Measurements from ENCODE around the gene TRAPPC2L.
"Not testable (repeated sequence)": the region's sequence is repeated elsewhere in the genome, so short reads cannot be mapped to it uniquely, and the experiment has no call there.

Gene TRAPPC2L

DNA sequence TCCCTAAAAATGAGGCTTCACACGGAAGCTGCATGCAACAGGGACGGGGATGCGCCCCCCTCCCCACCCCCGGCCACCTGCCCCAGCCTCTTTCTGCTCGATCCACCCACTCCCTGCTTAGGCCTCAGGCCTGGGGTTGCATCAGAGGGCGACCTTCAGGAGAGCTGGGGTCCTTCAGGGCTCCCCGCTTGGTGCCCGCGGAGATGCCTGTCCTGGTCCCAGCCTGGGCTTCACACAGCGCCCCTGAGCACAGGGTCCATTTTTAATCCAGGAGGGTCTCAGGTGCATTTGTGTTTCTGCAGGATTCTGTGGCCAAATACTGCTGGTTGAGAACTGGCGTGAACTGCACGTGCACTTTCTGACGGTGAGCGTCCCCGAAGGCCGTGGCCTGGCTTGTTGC is 37.8 kb upstream of the TRAPPC2L start:
- ATAC-seq, result no peak

DNA sequence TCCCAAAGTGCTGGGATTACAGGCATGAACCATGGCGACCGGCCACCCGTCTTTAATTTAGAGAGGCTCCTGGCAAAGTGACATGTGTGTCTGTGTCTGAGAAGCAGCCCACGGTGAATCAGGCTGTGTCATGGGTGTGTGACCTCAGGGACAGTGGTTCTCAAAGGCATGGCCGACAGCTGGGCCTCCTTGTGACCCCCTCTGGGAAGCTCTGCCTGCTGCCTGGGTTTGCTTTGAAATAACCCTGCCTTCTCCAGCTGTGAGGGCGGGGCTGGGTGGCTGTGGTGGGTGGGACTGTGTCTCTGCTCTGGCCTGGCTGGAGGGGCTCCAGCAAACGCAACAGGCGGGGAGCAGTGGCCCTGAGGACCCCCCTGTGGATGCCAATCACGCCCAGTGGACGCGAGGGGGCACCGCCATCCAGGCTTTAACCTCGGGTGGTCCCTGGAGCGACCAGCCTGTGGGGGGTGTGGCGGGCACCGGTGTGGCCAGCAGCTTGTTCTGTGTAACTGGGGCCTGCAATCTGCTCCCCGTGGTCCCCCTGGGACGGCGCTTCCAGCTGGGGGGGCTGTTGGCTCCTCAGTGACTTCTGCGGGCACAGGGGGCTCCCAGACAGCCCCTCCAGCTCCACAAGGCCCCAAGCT is 36.4 kb upstream of the TRAPPC2L start:
- no peak for ATAC-seq

DNA sequence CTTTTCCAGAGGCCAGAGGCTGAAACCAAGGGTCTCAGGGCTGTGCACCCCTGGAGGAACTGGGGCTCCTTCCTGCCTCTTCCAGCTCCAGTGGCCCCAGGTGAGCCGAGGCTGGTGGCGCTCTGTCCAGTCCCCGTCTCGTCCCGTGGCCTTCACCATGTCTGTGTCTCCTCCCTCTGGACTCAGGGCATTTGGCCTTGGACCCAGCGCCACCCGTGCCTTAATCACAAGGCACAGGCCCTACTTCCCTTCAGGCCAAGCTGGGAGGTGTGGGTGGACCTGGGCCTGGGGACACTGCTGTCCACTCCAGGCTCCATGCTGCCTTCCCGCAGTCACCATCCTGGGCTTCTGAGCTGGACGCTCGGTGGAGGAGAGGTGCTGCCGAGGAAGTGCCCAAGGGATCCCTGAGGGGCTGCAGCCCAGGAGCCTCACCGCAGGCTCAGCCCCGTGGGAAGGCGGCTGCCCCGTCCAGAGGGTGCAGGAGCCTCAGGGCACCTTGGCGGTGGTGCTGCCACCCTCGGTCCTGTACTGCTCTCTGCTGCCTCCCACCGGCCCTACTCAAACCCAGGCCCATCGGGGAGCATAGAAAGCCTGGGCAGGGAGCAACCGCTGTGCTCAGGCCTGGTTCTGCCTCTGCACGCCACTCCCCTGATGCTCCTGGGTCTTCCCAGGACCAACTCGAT is 35.6 kb upstream of the TRAPPC2L start:
- ATAC-seq, result no peak

DNA sequence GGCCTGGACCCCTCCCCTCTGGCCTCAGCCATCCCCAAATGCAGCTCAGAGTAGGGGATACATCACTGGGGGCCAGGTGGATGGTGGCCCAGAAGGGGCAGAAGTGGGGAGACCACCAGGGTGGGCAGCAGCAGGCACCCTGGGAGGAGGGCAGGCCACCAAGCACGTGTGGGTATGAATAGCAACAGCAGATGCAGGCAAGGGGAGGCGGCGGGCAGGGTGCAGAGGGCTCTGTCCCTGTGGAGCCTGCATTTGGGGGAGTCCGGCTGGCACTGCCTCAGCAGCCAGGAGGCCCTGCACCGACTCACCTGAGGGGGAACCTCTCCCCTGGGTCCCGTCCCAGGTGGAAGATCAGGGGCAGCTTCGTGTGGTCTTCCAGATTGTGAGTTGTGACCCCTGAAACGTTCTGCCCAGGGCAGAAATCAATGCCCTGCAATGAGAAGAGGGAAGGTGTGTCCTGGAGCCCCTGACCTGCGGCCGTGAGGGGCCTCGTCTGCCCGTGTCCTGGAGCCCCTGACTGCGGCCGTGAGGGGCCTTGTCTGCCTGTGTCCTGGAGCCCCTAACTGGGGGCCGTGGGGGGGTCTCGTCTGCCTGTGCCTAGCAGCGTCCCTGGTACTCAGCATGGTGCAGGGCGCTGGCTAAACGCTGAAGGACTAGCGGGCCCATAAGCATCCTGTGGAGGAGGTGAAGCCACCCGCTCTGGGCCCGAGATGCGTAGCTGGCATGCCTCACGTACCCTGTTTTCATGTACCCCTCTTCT is 34.5 kb upstream of the TRAPPC2L start:
- ATAC-seq, result no peak

DNA sequence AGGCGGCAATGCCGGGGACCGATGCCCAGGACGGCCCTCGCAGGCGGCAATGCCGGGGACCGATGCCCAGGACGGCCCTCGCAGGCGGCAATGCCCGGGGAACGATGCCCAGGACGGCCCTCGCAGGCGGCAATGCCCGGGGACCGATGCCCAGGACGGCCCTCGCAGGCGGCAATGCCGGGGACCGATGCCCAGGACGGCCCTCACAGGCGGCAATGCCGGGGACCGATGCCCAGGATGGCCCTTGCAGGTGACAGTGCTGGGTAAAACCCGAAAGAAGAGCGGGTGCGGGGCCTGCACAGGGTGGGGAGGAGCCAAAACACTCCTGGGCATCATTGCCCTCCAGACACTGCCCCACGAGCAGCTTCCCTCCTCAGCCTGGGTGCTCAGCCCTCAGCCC is 33.3 kb upstream of the TRAPPC2L start:
- not testable (repeated sequence) for ATAC-seq

DNA sequence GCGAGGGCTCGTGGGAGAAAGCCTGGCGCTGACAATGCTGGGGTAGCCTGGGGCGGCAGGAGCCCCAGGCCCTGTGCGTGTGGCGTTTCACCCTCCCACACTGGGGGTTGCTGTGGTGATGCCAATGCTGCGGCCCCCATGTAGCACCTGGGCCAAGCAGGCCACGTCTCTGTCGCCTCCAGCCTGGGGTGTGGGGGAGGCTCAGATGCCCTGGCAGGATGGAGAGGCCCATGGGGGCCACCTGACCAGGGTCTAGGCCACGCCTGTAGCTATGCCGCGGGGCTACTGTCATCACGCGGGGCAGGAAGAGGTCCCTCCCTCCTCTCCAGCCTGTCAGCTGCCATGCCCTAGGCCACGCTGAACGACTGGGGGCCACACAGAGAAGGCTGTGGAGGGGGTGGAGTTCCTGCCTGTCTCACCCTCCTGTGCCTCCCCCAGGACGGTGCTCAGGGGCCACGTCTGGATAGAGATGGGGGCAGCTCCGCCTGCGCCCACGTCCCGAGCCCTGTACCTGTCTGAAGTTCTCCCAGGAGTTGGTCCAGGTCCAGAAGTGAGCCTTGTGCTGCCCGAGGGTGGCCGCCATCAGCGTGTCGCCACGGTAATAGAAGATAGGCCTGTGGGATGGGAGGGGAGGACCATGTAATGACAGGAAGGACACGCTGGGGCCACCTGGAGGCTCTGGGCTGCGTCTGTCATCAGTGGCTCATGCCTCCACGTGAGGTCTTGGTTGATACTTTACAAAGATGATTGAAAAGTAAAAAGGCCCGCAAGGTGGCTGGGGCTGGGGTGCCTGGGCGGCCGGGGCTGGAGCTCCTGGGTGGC is 32.5 kb upstream of the TRAPPC2L start:
- no peak for ATAC-seq

DNA sequence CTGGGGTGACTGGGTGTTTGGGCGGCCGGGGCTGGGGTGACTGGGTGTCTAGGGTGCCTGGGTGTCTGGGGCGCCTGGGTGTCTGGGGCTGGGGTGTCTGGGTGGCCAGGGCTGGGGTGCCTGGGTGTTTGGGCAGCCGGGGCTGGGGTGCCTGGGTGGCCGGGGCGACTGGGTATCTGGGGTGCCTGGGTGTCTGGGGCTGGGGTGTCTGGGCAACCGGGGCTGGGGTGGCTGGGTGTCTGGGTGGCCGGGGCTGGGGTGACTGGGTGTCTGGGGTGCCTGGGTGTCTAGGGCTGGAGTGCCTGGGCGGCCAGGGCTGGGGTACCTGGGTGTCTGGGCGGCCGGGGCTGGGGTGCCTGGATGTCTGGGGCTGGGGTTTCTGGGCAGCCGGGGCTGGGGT is 31.8 kb upstream of the TRAPPC2L start:
- no peak for ATAC-seq

DNA sequence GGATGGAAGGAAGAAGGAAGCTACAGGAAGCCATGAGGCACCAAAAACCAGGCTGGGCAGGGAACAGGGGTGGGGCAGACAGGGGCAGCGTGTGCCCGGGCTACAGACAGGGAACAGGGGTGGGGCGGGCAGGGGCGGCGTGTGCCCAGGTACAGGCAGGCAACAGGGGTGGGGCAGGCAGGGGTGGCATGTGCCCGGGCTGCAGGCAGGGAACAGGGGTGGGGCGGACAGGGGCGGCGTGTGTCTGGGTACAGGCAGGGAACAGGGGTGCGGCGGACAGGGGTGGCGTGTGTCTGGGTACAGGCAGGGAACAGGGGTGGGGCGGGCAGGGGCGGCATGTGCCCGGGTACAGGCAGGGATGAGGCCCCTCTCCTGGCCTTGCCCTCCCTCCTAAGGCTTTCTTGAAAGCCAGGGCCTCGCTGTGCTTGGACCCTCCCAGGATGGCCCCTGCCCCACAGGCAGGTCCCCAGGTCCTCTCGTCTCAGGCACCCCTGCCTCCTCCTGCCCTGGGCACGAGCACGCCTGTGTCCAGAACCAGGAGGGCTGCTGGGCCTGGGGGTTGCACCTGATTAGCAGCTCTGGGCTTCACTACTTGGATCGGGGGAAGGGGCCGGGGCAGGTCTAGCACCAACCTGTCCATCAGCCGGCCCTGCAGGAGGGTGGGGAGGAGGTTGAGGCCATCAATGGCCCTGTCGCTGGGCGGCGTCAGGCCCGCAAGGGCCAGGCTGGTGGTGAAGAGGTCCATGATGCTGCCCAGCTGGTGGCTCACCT is 30.7 kb upstream of the TRAPPC2L start:
- no peak for ATAC-seq

DNA sequence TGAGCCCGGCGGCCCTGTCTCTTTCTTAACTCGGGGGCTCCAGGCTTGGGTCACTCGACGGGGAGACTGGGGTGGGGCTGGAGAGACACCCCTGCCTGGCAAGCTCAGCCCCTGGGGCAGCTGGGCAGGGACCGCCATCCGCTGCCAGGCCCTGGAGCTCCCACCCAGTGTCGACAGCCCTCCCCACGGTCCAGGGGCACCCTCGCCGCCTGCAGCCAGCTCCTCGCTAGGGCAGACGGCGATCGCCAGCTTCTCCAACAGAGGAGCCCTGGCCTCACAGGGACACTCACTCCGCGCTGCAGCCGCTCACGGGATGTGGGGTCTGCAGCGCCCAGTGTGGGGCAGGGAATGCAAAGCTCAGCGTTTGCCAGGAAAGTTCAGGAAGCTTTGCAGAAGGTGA is 29.2 kb upstream of the TRAPPC2L start:
- no peak for ATAC-seq

DNA sequence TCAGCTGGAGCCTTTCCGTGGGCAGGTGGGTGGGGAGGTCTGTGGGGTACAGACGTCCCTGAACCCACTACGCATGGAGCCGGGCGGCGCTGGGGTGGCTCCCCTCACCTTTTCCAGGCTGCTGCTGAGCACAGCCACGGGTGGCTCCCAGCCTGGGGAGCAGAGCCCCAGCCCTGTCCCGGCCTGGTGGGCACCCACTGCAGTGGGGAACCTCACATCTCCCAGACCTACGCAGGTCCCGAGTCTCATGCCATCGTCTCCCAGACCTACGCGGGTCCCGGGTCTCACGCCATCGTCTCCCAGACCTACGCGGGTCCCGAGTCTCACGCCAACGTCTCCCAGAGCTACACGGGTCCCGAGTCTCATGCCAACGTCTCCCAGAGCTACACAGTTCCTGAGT is 28.2 kb upstream of the TRAPPC2L start:
- ATAC-seq, result no peak

DNA sequence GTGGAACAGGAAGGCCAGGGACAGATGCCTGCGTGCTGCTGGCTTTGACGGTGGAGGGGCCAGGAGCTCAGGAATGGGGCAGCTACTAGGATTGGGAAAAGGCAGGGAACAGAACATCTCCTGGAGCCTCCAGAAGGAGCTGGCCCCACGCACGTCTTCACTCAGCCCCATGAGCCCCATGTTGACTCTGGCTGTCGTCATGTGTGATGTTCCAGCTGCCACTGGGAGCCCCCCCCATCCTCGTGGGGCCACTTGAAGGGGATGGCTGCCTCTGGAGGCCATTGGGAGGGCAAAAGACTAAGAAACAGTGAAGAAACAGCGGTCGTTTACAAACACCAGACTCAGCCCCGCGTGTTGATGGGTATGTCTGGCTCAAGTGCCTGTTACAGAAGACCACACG is 26.7 kb upstream of the TRAPPC2L start:
- no peak for ATAC-seq

DNA sequence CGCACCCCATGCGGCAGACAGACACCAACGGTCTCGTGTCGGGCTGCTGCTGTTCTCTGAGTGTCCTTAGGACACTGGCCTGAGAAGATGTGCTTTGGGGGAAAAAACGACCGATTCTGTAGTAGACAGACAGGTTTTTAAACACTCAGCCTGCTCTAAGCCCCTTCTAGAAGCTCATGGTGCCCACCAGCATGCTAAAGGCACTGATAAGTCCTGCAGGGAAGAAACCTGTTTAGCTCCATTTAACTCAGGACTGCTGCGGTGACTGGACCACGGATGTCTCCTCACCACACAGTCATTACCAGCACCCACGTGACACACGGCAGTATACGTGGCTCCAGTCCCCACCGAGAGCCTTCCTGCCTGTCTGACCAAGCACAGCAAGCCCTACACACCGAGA is 26.1 kb upstream of the TRAPPC2L start:
- ATAC-seq, result no peak

DNA sequence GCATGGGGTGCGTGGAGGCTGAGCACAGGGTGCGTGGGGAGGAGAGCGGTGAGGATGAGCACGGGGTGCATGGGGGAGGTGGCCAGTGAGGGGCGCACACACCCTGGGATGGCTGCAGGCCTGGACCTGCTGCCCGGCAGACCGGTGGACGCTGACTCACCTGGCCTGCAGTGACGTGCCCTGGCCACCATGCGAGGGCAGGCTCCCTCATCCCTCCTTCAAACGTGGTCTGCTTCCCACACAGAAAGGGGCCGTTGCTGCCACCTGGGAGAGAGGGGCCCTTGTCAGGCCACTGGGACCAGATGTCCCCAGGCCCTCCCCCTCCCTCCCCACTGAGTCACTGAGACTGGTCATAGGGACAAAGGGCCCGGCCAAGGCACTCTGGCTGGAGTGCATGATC is 25.1 kb upstream of the TRAPPC2L start:
- ATAC-seq, result no peak

DNA sequence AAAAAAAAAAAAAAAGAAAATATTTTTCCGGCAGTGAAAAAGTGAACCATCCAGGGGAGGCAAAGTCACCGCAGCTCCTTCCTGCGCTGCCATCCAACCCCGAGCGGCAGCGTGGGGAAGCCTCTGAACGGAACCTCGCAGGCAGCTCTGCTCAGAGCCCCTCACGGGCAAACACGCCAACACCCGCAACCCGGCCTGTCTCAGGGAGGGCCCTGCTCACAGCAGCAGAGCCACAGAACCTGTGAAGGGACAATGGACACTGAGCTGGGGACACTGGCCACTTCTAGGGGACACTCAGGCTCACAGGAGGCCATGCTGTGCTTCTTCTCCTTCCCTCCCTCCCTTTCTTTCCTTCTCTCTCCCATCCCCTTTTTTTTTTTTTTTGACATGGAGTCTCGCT is 23.8 kb upstream of the TRAPPC2L start:
- no peak for ATAC-seq

DNA sequence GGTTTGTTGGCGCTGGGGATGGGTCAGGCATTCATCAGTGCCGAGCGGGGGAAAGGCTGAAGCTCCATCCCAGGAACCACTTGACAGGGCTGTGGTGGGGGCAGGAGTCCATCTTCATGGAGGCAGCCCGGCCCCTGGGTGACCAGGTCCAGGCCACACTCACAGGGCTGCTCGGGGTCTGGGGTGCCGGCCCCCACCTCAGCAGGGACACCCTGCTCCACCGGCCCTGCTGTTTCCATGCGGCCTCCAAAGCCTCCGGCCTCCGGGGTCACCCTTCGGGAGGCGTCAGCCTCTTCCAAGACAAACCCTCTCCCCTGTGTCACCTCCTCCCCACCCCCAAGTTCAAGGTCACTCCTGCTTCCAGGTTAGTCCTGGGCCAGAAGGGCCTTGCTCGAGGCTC is 22.3 kb upstream of the TRAPPC2L start:
- no peak for ATAC-seq

DNA sequence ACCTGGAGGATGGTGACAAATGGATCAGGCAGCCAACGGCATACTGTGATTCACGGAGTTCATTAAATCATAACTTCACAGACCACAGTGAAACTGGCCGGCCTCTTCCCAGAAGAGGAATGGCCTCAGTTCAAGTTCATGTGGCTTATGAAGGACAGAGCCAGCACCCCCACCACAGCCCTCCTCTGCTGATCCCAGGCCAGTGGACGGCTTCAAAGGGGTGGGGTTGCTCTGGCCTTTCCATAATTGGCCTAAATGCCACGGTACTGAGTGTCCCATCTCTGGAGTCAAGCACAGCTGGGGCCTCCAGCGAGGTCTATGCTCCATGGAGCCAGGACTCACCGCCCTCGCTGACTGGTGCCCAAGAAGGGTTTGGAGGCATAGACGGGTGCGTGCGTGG is 21.5 kb upstream of the TRAPPC2L start:
- no peak for ATAC-seq

DNA sequence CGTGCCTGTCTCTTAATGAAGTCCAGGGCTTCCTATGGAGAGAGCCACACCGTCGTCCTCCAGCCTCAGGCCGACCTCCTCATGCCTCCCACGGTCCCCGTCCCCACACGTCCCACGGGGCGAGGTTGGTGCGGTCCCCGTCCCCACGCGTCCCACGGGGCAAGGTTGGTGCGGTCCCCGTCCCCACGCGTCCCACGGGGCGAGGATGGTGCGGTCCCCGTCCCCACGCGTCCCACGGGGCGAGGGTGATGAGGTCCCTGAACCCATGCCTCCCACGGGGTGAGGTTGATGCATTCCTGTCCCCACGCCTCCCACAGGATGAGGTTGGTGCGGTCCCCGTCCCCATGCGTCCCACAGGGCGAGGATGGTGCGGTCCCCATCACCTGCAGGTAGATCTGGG is 21.1 kb upstream of the TRAPPC2L start:
- ATAC-seq, result no peak

DNA sequence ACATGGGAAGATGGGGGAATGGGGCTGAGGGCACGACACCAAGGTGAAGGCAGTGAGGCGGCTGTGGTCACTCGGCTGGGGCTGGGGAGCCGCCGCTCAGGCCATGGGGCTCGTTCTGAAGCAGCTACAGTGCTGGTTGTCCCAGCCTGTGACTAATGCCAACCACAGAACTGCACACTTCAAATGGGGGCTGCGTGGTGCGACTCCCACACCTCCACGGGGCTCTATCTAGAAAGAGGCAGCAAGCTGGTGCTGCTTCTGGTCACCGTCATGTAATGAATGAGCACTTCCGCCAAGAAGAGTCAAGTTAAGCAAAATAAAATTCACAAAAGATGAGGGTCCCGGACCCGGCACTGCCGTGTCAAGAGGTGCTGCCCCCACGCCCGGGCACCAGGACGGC is 20.1 kb upstream of the TRAPPC2L start:
- no peak for ATAC-seq

DNA sequence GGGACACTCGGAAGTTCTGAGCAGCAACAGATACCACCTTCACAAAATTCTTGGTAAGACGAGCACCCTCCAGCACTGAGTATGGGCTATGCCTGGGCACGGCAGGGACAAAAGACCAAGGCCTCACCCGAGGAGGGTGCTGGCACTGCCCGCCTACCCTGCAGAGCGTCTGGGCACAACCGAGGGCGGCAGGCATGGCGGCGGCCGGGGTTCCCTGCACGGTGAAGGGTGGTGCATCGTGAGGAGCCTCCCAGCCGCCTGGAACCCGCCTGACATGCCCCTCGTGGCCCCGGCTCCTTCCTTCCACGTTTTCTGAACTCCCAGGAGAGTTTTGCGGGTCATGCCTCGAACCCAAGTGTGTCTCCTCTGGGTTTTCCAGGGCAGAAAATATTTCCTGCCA is 19.1 kb upstream of the TRAPPC2L start:
- ATAC-seq, result no peak

DNA sequence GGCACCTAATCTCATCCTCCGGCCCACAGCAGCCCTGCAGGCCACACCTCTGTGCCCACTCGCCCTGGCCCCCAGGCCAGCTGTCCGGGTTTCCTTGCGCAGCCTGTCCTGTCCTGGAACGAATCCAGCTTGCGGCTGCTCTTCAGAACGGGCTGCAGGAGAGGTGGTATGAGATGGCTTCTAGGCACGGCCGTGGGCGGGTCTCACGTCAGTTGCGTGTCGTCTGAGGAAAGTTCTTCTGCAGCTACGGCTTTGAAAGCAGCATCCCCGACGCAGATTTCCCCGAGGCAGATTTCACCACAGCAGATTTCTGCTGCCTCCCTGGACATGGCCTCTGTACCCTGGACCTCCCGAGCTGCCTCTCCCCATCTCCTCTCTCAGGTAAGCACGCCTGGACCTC is 18.4 kb upstream of the TRAPPC2L start:
- ATAC-seq, result no peak

DNA sequence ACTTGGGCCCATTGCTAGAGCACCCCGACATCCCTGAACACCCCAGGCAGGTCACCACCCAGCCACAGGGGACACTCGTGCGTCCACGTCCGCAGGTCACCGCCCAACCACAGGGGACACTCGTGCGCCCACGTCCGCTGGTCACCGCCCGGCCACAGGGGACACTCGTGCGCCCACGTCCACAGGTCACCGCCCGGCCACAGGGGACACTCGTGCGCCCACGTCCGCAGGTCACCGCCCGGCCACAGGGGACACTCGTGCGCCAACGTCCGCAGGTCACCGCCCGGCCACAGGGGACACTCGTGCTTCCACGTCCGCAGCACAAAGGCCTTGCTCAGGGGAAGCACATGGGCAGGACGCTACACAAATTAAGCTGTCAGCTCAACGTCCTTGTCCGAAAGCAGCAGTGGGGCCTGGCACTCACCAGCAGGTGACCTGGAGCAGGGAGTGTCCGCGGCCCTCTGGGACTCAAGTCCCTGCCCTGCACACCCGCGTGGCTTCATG is 17.8 kb upstream of the TRAPPC2L start:
- no peak for ATAC-seq
